Cardiac muscle cell (in vitro differentiated cells and primary cell): ENCODE data around the gene IP6K3. TPM values are rescaled to one million over a fixed set of nuclear protein-coding genes. Genes with fewer than 3 reads are reported as not detected.
A peak's percentile ranks its signal among the peaks of the same experiment; 100 is the strongest.

Experiments used
- DNase-seq, 2 donors: peaks; one replicate each; pipeline versions ENCODE4 v3.0.0 to v3.0.0-alpha.2; 2010 to 2017; ENCODE audit warnings: low read depth in 1 of 2, low spot score in 1 of 2
- H3K27ac ChIP-seq: fragments of 200-600 bp; sonication (generic); 2 replicates; pipeline ENCODE4 v1.5.1; 2016
- H3K27me3 ChIP-seq: fragments of 200-600 bp; sonication (generic); 2 replicates; pipeline ENCODE4 v1.6.0; 2016; ENCODE audit warnings: control low read depth
- H3K36me3 ChIP-seq: fragments of 200-600 bp; sonication (generic); 2 replicates; pipeline ENCODE4 v1.5.1; 2016; ENCODE audit warnings: control low read depth
- H3K4me1 ChIP-seq: fragments of 200-600 bp; sonication (generic); 2 replicates; pipeline ENCODE4 v1.8.1; 2017; ENCODE audit warnings: low read depth, mild to moderate bottlenecking, mixed run types
- H3K4me3 ChIP-seq: fragments of 200-600 bp; sonication (generic); 2 replicates; pipeline ENCODE4 v1.5.1; 2016; ENCODE audit warnings: mild to moderate bottlenecking
- H3K9me3 ChIP-seq: fragments of 200-600 bp; sonication (generic); 2 replicates; pipeline ENCODE4 v1.5.1; 2017; ENCODE audit warnings: low read depth, mild to moderate bottlenecking, control low read depth
- CTCF ChIP-seq: IDR thresholded peaks from 2 replicates; pipeline ENCODE4 v1.5.1; 2012; ENCODE audit warnings: low read depth, mild to moderate bottlenecking, low read length
- polyA plus RNA-seq: library from polyadenylated mRNA; unstranded; fragments of >200 nt; fragmentation: Nextera tagmentation; extraction: Ambion mirVana; gene quantifications from 2 replicates; pipeline ENCODE4 v1.2.1, GENCODE V29; 2016
- total RNA-seq: library from RNA; depleted of rRNA; stranded (reverse); fragments of >200 nt; gene quantifications from 2 replicates; pipeline ENCODE4 v1.2.3, GENCODE V29; 2016

Gene IP6K3
- total and polyA plus RNA-seq, 2 experiments from 2014 or later: 2.9 to 5.0 TPM

GRCh38 chr6:33691456-33692077 is 55.1 kb downstream of the IP6K3 start:
- TF ChIP-seq CTCF: no peak
- no peak for DNase-seq
- Histone ChIP-seq H3K27me3 (no peaks in the 10 kb centered on the region), H3K9me3 (no peaks in the 10 kb centered on the region), H3K36me3 (no peaks in the 10 kb centered on the region), H3K4me1 (peaks cover 43% of the 10 kb centered on the region), H3K27ac (peak overlapping the region; percentile 91), H3K4me3 (no peak overlapping the region)

- no peak overlapping the region for H3K27ac ChIP-seq
- no peaks in the 10 kb centered on the region for H3K36me3 ChIP-seq
- no peaks in the 10 kb centered on the region for H3K27me3 ChIP-seq
- no peak for DNase-seq
- peaks cover 42% of the 10 kb centered on the region for H3K4me1 ChIP-seq
- TF ChIP-seq CTCF: no peak
- no peak overlapping the region for H3K4me3 ChIP-seq
- no peaks in the 10 kb centered on the region for H3K9me3 ChIP-seq
Observed at GRCh38 chr6:33690766-33691165, 55.9 kb downstream of the IP6K3 start.

- H3K27me3 ChIP-seq: no peaks in the 10 kb centered on the region
- H3K36me3 ChIP-seq: no peaks in the 10 kb centered on the region
- H3K27ac ChIP-seq: no peak overlapping the region
- no peak for TF ChIP-seq CTCF
- H3K4me1 ChIP-seq: peaks cover 38% of the 10 kb centered on the region
- no peaks in the 10 kb centered on the region for H3K9me3 ChIP-seq
- no peak overlapping the region for H3K4me3 ChIP-seq
- no peak for DNase-seq
Observed at GRCh38 chr6:33689879-33690278, 56.8 kb downstream of the IP6K3 start.

- no peak overlapping the region for H3K27ac ChIP-seq
- no peaks in the 10 kb centered on the region for H3K9me3 ChIP-seq
- DNase-seq: no peak
- no peaks in the 10 kb centered on the region for H3K36me3 ChIP-seq
- peaks cover 30% of the 10 kb centered on the region for H3K4me1 ChIP-seq
- no peaks in the 10 kb centered on the region for H3K27me3 ChIP-seq
- no peak overlapping the region for H3K4me3 ChIP-seq
- no peak for TF ChIP-seq CTCF
Observed at GRCh38 chr6:33689148-33689494, 57.6 kb downstream of the IP6K3 start.

GRCh38 chr6:33688451-33689147 is 58.1 kb downstream of the IP6K3 start:
- TF ChIP-seq CTCF: no peak
- H3K4me1 ChIP-seq: peaks cover 25% of the 10 kb centered on the region
- no peak overlapping the region for H3K27ac ChIP-seq
- no peak overlapping the region for H3K4me3 ChIP-seq
- H3K36me3 ChIP-seq: no peaks in the 10 kb centered on the region
- no peaks in the 10 kb centered on the region for H3K27me3 ChIP-seq
- no peaks in the 10 kb centered on the region for H3K9me3 ChIP-seq
- DNase-seq: no peak
